ENCODE measurements around the gene ELOVL2.
"Not testable (repeated sequence)": the region's sequence is repeated elsewhere in the genome, so short reads cannot be mapped to it uniquely, and the experiment has no call there.

Gene ELOVL2, protein sequence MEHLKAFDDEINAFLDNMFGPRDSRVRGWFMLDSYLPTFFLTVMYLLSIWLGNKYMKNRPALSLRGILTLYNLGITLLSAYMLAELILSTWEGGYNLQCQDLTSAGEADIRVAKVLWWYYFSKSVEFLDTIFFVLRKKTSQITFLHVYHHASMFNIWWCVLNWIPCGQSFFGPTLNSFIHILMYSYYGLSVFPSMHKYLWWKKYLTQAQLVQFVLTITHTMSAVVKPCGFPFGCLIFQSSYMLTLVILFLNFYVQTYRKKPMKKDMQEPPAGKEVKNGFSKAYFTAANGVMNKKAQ

DNA sequence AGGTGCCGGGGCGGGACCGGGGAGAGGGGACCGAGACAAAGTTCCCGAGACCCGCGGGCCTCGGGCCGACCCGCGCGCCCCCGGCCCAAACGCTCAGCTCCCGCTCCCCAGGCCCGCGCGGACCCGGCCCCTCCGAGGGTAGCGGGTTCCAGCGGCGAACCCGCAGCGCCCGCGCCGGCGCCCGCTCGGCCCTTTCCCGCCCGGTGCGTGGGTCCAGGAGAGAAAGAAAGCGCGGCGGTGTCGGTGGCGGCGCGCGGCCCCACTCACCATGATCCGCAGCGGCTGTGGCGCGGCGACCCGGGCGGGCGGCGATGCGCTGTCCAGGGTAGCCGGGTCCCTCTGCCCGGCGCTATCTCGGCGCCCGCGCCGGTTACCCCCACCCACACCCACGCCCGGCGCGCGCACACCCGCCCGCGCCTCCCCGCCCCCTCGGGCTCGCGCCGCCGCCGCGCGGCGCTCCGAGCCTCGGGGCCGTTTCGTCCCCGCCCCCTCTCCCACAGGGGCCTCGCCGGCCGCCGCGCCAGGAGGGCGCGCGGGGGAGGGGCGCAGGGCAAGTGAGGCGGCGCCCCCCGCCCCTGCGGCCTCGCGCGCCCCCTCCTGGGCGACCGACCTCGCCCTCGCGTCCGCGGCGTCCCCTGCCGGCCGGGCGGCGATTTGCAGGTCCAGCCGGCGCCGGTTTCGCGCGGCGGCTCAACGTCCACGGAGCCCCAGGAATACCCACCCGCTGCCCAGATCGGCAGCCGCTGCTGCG is at the start of gene ELOVL2:
Gene ELOVL2, minus strand, starts transcription at position 345 of the 751 bp plus-strand sequence. Its CDS starts 75 bp downstream, at position 270.
- in situ Hi-C loops (cut with MboI; ENCODE audit: low sequenced_read_pairs): no loop called here

DNA sequence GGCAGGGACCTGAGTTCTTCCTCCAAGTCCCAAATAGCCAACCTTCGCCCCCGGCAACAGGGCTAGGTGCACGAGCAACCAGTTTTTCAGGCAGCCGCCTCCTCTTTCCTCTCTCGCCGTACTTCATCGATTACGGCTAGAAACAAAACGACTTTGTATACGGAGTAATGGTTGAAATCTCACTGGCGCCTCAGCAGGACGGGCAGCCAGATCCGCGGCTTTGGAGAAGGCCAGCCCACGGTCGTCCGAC is 49.2 kb upstream of the ELOVL2 start:
- in situ Hi-C loops (cut with MboI; ENCODE audit: low sequenced_read_pairs): no loop called here

DNA sequence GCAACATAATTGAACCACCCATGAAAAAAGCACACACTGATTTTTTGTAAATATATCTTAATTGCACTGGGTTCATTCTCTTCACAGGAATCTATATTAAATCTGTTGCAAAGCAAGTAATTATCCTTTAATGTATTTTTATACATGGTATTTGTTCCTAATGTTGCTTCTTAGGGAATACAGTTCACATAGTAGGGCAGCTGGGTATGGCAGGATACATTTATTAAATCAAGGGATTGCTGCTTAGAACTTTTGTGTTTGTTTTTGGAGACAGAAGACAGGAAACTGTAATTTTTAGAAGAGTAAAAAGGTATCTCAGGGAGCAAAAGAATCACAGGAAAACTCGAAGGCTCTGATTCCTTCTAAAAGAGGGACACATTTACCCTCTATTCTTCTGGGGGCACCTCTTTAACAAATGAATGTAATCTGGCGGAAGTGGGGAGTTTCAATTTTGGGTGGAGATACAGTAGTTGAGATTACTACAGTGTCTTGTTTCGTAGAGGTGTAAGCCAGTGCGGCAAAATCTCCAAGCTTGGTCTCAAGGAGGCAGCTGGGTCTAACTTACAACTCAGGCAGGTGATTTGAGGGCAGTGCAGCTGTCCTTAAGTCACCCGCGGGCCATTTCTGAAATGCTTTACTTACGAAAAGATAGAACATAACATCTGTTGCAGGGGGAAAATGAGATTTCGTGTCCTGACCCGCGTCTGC is 48.7 kb upstream of the ELOVL2 start:
- in situ Hi-C loops (cut with MboI; ENCODE audit: low sequenced_read_pairs): no loop called here

DNA sequence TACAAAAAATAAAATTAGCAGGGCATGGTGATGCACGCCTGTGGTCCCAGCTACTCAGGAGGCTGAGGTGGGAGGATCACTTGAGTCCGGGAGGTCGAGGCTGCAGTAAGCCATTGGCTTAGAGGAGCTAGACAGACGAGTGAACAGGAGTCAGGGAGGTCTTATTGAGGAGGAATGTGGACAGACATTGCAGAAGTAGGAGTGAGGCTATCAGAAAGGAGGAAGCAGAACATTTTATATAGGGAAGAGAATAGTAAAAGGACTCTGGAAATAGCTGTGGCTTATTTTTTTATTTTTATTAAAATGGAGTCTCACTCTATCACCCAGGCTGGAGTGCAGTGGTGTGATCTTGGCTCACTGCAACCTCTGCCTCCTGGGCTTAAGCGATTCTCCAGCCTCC is 47.0 kb upstream of the ELOVL2 start:
- in situ Hi-C loops (cut with MboI; ENCODE audit: low sequenced_read_pairs): not testable (repeated sequence)

DNA sequence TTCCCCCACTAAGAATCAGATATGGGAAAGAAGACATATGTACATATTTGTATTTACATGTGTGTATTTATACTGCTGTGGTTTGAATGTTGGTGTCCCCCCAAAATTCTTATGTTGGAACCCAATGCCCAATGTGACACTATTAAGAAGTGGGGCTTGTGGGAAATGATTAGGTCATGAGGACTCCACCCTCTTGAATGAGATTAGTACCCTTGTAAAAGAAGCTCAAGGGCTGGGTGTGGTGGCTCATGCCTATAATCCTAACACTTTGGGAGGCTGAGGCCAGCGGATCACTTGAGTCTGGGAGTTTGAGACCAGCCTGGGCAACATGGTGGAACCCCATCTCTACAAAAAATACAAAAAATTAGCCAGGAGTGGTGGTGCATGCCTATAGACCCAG is 45.6 kb upstream of the ELOVL2 start:
- in situ Hi-C loops (cut with MboI; ENCODE audit: low sequenced_read_pairs): no loop called here

DNA sequence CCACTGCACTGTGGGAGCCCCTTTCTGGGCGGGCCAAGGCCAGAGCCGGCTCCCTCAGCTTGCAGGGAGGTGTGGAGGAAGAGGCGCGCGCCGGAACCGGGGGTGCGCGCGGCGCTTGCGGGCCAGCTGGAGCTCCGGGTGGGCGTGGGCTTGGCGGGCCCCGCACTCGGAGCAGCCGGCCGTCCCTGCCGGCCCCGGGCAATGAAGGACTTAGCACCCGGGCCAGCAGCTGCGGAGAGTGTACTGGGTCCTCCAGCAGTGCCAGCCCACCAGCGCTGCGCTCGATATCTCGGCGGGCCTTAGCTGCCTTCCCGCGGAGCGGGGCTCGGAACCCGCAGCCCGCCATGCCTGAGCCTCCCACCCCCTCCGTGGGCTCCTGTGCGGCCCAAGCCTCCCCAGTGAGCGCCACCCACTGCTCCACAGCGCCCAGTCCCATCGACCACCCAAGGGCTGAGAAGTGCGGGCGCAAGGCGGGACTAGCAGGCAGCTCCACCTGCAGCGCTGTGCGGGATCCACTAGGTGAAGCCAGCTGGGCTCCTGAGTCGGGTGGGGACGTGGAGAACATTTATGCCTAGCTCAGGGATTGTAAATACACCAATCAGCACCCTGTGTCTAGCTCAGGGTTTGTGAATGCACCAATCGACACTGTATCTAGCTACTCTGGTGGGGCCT is 43.2 kb upstream of the ELOVL2 start:
- in situ Hi-C loops (cut with MboI; ENCODE audit: low sequenced_read_pairs): not testable (repeated sequence)

DNA sequence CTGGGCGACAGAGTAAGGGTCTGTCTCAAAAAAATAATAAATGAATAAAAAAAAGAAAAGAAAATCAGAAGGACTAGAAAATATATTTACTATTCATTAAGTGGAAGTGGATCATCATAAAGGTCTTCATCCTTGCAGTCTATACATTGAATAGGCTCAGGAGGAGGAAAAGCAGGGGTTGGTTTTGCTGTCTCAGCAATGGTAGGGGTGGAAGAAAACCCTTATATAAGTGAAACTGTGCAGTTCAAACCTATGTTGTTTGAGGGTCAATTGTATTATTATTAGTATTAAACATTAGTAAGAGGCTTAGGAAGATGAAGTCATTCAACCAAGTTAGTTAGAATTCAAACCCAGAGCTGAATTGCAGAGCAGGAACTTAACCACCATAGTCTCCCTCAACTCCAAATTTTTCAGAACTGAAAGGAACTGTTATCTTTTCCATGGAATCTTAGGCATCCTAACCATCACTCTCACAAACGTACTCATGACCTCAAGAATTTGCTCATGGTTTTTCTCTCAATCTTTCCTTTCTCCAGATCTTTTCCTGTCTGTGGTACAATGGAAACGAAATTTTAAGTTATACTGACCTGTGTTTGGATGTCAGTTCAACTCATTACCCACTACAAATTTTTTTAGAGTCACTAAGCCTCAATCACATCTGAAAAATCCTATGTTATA is 41.8 kb upstream of the ELOVL2 start:
- in situ Hi-C loops (cut with MboI; ENCODE audit: low sequenced_read_pairs): no loop called here

DNA sequence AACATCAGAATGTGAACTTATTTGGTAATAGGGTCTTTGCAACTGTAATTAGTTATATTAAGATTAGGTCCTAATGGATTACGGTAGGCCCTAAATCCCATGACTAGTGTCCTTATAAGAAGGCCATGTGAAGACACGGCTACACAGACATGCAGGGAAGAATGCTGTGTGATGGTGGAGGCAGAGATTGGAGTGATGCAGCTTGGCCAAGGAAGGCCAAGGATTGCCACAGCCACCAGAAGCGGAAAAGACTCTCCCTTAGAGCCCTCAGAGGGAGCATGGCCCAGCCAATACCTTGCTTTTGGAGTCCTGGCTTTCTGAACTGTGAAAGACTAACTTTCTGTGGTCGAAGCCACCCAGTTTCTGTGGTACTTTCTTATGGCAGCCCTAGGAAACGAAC is 39.9 kb upstream of the ELOVL2 start:
- in situ Hi-C loops (cut with MboI; ENCODE audit: low sequenced_read_pairs): no loop called here

DNA sequence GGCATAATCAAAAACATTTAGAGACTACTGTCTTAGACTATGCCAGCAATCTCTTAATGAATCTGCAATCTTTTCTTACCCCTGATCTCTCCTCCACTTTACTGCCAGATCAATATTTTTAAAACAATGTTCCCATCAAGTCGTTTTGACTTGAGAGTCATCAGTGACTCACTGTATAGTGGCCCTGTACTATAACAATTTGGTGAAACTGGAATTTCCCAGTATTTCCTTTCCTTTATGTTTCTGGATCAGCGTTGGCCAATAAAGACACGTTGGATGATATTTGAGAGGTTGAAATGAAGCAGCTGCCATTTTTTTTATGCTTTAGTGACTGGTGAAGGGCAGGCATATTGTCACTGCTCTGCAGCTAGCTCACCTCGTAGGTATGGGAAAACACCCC is 39.4 kb upstream of the ELOVL2 start:
- in situ Hi-C loops (cut with MboI; ENCODE audit: low sequenced_read_pairs): no loop called here

DNA sequence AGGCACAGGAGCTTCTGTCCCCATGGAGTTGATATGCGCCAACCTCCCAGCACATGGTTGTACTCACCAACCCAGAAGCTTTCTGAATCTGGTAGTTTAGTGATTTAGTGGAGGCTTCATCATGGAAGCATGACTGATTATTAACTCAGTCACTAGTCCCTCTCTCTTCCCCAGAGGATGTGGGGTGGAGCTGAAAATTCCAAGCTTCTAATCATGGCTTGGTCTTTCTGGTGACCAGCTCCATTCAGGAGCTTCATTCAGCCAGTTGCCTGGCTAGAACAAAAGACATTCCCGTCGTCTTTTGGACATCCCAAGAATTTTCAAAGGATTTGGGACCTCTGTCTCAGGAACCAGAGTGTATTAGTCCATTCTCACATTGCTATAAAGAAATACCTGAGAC is 36.2 kb upstream of the ELOVL2 start:
- in situ Hi-C loops (cut with MboI; ENCODE audit: low sequenced_read_pairs): no loop called here

DNA sequence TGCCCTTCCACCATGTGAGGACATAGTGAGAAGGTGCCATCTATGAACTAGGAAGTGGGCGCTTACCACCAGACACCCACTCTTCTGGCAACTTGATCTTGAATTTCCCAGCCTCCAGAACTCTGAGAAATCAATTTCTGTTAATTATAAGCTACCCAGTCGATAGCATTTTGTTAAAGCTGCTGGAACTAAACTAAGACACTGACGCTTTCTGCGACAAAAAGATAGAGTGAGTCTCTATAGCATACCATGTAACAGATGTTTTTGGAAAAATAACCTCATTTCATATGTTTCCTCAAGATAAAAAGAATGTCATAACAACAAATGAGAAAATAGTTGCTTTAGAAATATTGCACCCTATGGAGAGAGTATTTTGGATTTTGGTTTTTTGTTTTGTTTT is 34.2 kb upstream of the ELOVL2 start:
- in situ Hi-C loops (cut with MboI; ENCODE audit: low sequenced_read_pairs): no loop called here

DNA sequence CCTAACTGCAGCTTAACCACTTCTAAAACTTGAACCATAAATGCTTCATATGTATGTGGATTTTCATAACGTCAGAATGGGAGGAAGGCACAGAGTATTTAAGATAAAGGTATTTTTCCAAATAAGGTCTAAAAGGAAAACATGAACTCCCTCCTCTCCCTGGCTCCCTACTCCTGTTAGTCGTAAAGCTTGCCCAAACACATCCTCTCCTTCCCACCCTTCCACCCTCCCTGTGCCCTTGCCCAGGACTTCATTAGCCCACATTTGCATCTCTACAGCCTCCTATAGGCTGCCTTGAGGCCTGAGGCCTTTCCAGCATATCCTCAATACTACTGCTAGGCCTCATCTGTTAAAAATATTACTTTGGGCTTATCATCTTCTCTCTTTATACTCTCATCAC is 32.4 kb upstream of the ELOVL2 start:
- in situ Hi-C loops (cut with MboI; ENCODE audit: low sequenced_read_pairs): no loop called here

DNA sequence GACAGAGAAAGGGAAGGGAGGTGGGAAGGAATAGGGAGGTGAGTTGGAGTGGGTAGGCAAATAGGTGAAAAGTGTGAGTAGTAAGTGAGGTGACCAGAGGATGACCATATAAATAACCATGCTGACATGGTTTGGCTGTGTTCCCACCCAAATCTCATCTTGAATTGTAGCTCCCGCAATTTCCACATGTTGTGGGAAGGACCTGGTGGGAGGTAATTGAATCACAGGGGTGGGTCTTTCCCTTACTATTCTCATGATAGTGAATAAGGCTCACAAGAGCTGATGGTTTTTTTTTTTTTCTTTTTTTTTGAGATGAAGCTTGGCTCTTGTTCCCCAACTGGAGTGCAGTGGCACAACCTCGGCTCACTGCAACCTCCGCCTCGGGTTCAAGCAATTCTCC is 28.0 kb upstream of the ELOVL2 start:
- in situ Hi-C loops (cut with MboI; ENCODE audit: low sequenced_read_pairs): no loop called here

DNA sequence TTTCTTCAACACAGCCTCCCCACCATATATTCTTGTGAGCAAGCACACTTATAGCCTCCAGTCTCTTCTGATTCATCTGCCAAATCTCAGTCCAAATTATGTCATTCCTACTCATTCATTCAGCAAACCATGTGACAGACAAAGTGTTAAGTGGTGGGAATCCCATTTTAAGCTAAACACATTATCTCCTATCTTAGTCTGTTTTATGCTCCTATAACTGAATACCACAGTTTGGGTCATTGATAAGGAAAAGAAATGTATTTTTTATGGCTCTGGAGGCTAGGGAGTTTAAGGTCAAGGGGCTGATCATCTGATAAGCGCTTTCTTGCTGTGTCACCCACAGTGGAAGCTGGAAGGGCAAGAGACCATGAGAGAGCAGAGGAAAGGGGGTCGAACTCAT is 25.7 kb upstream of the ELOVL2 start:
- in situ Hi-C loops (cut with MboI; ENCODE audit: low sequenced_read_pairs): no loop called here

DNA sequence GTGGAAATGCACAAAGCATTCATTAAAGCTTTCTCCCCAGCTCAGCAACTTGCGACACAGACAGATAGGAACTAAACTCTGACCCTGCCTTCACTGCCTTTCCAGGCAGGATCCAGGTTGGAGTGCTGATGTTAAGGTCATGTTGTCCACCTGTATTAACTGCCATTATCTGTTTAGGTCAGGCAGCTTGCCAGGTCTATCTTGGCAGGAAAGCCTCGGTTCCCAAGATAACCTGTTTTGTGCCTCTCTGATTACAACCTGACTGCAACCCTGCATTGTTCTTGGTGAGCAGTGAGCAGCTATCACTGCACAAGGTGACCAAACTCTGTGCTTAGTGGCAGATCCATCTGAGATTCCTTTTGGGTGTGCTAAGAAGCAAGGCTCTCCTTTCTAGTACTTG is 23.2 kb upstream of the ELOVL2 start:
- in situ Hi-C loops (cut with MboI; ENCODE audit: low sequenced_read_pairs): no loop called here

DNA sequence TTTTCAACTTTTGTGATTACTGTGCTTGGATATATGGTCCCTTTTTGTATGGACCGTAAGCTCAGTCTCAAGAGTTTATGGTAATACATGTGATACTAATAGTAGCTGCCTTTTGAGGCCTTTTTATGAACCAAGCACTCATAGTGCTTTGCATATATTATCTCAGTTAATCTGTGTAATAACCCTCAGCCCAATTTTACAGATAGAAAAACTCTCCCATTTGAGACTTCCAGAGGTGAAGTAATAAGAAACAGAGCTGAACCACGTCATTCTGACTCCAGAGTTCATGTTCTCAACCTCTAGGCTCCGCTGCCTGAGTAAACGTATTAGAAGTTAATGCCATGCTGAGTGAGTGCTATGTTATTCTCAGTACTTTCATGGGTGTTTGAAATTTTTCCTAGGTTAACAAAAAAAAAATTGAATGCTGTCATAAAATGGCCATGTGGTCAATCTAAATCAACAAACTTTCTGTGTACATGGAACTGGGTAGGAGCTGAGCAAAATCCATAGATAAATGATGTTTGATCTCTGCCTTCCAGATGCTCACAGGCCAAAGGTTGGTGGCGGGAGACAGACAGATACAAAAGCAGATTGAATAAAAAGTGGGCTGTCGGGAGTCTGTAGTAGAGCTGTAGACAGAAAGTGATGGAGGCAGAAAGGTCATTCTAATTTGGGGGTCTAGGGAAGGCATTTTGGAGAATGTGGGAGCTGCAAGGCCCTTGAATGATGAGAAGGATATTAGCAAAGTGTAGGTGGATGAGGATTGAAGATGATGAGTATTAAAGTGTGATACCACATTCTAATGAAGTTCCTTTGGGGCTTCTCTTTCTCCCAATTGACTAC is 22.6 kb upstream of the ELOVL2 start:
- in situ Hi-C loops (cut with MboI; ENCODE audit: low sequenced_read_pairs): no loop called here

DNA sequence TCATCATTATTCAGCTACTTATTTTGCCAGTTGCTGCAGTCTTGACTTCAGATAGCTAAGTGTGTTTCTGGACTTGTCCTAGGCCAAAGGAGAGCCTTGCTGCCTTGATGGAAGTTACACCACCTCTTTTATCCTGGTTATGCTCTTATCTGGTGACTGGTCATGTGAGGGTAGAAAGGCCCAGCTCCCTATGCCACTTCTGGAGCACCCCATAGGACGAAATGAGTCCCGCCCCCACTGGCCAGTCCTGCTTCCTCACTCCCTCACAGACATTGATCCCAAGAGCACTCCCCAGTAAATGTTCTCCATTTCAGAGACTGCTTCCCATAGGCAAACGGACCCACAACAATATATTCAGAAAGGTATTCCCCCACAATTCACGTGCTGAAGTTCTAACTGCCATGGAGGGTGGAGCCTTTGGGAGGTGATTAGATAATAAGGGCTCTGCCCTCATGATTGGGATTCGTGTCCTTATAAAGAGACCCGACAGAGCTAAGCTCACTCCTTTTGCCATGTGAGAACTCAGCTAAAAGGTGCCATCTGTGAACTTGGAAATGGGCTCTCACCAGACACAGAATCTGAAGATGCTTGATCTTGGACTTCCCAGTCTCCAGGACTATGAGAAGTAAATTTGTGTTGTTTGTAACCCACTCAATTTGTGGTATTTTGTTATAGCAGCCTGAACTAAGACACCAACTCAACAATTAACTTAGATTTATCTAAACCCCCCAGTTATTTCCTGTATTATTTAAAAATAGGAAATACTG is 21.5 kb upstream of the ELOVL2 start:
- in situ Hi-C loops (cut with MboI; ENCODE audit: low sequenced_read_pairs): no loop called here

DNA sequence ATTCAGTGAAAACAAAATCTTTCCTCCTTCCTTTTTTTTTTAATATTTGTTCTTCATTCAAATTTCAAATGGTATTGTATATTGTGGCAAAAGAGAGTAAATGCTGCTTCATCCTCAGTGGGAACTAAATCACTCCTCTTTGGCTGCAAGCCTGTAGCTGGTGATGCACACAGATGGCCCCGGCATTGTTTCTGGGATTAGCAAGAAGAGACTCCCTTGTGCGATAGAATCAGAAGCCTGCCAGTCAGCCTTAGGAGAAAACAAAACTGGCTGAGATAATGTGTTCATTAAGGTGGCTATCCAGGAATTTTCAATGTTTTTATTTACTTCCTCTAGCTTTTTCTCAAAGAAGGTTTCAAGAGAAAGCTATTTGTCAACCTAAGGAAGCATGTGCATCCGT is 20.7 kb upstream of the ELOVL2 start:
- in situ Hi-C loops (cut with MboI; ENCODE audit: low sequenced_read_pairs): no loop called here

DNA sequence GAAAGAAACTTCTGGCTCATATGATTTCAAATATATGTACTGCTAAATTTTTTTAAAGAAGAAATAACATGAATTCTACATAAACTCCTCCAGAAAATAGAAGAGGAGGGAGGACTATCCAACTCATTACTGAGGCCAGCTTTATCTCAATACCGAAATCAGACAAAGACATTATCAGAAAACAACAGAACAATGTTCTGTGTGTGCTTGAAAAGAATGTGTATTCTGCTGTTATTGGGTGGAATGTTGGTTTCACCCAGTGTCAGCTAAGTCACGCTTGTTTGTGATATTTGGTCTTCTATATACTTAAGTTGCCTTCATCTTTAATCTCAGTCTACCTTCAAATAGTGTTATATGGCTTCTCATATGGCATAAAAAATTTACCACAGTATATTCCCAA is 18.6 kb upstream of the ELOVL2 start:
- in situ Hi-C loops (cut with MboI; ENCODE audit: low sequenced_read_pairs): no loop called here

DNA sequence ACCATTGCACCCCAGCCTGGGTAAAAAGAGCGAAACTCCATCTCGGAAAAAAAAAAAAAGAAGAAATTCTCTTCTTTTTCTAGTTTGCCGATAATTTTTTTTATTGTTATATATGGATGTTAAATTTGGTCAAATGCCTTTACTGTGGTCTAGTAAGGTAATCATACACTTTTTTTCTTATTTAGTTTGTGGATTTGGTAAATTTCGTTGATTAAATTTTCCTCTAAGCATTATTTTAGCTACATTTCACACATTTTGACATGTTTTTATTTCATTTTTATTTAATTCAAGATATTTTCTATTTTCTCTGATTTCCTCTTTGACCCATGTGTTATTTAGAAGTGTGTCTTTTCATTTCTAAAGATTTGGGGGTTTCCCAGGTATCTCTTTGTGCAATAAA is 18.0 kb upstream of the ELOVL2 start:
- in situ Hi-C loops (cut with MboI; ENCODE audit: low sequenced_read_pairs): no loop called here
